Stimulated activated CD4-positive, alpha-beta T cell treated with anti-CD3 and anti-CD28 coated beads, Interleukin-4, amount 100 ng/mL, for 24 hours (primary cell): ENCODE results near the gene CD8B.
A peak's percentile ranks its signal among the peaks of the same experiment; 100 is the strongest.

Experiments used
- DNase-seq: peaks from one replicate; pipeline ENCODE4 v3.0.0-alpha.2; 2020

CD8B gene

DNA sequence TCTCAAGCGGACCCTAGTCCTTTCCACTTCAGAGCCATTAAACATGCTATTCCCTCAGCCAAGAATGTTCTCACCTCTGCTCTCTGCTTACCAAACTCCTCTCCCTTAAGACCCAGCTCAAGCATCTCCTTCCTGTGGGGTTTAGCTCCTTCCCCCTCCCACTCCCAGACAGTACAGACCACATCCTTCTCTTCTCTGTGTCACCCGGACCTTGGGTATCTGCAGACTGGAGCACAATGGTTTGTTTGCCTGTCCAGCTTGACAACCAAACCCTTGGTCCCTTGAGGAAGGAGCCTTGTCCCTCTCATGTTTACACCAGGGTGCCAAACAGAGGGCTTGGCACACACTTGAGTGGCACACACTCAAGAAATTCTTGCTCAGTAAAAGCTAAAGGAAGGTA lies 66.8 kb downstream of the CD8B start:
- DNase-seq, result no peak

DNA sequence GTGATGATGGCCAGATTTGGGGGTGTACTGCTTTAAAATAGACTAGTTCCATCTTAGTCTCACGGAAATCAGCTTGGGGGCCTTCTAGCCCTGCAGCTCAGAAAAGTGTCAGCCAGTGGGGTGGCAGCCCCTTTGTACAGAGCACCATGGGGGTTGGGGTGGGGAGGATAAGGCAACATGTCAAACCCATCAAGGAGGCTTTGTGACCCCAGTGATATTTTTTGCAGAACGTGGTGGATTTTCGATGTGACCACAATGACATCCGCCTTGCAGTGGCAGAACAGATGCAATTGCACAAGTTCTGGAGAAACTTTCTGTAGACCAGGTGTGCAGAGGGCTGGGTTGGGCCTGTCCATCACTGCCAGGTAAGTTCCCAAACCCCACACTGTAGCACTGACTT lies 67.9 kb downstream of the CD8B start:
- no peak for DNase-seq

DNA sequence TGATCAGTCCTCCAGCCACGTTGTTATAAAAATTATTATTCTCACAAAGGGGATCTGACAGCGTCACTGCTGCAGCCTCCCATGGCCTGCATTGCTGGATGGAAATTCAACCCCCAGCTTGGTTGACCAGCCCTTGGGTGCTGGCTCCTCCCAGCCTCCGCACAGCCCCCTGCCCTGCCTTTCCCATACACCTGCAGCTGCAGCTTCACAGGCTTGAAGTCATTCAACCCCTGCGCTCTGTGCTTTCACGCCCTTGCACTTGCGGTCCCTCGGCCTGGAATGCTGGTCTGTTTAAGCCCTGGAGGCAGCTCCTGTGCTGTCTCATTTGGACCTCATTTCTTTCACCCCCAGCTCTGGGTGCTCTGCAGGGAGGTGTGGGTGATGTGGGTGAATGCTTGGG lies 70.1 kb downstream of the CD8B start:
- DNase-seq, result no peak

DNA sequence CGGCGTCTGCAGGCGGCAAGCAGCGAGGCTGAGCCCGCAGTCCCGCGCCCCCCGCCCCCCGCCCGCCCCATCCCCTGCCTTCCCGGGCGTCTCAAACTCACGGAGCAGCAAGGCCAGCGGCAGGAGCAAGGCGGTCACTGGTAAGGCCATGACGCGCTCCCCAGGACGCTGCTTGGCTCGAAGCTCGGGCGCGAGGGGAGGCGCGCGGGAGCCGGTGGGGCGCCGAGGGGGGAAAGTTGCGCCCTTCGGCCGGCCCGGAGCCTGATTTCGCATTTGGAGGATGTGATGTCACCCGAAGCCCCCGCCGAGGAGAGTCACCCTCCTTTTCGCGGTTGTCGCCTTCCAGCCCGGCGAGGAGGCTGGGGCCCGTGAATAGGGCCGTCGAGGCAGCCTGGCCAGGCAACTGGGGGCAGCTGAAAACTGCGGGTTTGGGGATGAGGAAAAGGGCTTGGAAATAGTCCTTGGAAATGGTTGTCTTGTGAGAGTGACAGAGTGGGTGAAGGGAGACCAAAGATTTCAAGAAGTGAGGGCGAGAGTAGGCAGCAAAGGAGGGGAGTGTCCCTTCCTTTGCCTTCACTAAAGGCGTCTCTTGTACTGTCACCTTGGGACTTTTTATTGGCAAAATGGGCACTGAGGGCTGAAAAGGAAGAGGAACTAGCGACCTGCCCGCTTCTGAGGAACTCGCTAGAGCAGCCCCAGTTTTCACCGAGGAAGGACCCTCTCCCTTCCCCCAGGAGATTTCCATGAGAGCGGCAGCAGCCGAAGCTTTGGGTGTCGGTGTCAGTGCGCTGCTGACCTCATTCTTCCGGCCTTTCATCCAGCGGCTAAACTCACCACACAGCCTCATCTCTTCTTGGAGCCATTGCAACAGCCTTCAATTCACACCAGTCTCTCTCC lies 70.8 kb downstream of the CD8B start, which contains the start of gene CD8A:
Gene CD8A (minus strand): TSS at position 238 of the 897 bp plus-strand sequence. CDS start 88 bp downstream, at position 150.
- DNase-seq, result peak; percentile 13

DNA sequence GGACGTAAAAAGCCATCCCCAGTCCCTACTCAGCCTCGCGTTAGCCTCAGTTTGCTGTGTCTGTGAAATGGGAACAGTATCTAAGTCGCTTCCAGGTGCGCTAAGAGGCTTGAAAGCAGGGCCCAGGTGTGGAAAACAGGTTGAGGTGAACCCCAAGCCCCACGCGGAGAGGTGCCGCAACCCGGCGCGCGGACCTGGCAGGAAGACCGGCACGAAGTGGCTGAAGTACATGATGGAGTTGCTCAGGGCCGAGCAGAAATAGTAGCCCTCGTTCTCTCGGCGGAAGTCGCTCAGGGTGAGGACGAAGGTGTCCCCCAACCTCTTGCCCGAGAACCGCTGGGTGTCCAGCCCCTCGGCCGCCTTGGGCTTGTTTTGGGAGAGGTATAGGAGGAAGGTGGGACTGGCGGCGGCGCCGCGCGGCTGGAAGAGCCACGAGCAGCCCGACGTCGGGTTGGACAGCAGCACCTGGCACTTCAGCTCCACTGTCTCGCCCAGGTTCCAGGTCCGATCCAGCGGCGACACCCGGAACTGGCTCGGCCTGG lies 71.5 kb downstream of the CD8B start:
- DNase-seq, result no peak

DNA sequence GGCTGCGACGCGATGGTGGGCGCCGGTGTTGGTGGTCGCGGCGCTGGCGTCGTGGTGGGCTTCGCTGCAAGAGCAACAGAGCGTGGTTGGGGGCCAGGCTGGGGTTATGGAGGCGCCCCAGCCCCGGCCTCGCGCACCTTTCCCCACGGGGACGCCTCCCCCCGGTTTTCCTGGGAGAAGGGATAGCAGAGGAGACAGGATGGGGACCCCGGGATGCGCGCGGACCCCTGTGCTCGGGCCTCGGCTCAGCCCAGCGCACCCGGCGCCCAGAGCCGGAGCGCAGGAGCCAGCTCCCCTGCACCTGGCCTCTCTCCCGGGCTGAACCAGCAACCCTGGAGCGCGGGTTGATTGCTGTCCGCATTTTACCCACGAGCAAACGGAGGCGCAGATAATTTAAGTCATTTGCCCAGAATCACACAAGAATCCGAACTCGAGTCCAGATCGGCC lies 72.0 kb downstream of the CD8B start:
- DNase-seq, result no peak

DNA sequence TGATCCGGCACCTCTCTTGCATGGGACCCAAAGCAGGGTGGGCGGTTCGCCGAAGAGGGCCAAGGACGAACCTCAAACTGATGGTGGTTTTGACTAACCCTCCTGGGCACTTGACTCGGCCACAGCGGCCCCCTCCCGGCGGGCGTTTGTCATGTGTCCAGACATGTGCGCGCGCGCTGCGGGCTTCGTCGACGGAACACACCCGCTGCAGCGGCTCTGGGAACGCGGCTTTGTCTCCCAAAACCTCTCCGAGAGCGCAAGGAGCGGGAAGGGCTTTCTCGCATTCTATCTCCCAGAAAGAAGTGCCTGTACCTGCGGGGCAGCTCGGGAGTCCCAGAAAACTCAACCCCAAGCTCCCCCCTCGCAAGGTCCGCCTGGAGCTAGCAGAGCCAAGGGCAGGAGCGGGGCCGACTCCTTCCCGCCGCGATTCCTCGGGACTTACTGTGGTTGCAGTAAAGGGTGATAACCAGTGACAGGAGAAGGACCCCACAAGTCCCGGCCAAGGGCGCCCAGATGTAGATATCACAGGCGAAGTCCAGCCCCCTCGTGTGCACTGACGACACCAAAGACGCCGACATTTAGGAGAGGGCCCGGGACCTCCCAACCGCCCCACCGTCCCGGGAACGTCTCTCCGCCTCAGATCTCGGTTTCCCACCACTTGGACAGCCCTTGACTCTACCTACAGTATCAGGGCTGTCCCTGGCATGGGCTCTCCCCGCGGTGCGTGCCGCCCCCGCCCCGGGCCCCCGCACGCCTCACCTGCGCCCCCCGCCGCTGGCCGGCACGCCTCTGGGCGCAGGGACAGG lies 72.6 kb downstream of the CD8B start:
- no peak for DNase-seq

DNA sequence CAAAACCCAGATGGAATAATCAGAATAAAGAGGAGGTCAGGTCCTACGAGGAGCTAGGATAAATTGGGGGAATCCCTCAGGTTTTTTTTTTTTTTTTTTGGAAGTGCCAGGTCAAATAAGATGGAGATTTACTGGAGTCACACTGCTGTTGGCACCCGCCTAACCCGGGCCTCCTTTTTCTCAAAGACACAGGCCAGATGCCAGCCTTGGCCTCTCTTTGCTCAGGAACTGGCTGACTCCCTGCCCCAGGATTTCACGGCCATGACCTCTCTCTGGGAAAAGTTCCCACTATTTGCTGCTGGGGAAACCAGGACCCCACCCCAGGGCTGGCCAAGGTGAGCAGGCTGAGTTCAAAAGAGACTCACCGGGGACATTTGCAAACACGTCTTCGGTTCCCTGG lies 73.5 kb downstream of the CD8B start:
- no peak for DNase-seq

DNA sequence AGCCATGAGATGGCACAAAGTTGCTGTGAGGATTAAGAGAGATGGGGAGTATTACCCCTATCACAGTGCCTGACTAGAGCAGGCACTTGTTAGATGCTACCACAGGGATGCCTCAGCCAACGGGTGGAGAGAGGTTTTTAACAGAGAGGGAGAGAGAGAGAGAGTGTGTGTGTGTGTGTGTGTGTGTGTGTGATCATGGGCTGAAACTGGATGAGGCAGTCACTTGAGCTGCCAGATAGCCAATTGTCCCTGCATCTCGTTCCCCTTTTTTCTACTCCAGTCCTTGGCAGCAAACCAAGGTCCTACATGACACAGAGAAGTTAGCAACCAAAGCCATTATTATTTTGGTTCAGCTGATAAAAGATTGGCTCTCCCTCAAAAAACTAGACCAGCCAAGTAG lies 74.0 kb downstream of the CD8B start:
- DNase-seq, result no peak

DNA sequence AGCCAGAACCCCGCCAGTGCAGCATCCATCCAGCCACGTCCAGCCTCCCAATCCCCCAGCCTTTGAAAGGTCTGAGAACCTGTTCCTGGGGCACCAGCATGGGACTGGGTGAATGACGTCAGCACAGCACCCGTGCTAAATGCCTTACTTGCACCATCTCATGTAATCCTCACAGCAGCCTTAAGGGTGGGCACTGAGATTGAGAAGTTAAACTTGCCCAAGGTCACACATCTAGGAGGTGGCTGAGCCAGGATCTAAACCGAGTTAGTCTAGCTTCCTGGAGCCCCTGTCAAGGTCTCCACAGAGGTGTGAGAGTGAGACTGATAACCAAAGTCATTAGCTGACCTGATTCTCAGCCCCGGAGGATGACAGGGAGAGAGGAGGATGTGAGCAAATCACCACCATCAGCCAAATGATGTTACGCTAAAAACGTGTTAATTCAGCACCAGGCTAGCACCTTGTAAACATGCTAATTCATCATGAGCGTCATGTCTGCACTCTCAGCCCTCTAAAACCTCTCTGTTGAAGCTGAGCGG lies 75.6 kb downstream of the CD8B start:
- no peak for DNase-seq

DNA sequence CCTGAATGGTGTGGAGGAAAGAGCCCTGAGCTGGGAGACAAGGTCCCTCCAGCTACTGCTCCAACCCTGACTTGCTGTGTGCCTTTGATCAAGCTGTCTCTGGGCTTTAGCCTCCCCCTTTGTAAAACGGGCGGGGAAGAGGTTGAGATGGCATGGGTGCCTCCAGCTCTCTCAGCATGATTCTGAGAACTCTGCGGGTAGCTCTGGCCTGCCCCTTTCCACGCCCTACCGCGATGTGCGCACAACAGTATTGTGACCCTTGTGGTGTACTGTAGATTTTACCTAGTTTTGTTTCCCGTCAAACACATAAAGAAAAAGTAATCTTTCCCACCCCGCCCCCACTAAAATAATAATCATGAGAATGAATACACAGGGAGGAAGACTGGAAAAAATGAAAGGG lies 76.2 kb downstream of the CD8B start:
- no peak for DNase-seq

DNA sequence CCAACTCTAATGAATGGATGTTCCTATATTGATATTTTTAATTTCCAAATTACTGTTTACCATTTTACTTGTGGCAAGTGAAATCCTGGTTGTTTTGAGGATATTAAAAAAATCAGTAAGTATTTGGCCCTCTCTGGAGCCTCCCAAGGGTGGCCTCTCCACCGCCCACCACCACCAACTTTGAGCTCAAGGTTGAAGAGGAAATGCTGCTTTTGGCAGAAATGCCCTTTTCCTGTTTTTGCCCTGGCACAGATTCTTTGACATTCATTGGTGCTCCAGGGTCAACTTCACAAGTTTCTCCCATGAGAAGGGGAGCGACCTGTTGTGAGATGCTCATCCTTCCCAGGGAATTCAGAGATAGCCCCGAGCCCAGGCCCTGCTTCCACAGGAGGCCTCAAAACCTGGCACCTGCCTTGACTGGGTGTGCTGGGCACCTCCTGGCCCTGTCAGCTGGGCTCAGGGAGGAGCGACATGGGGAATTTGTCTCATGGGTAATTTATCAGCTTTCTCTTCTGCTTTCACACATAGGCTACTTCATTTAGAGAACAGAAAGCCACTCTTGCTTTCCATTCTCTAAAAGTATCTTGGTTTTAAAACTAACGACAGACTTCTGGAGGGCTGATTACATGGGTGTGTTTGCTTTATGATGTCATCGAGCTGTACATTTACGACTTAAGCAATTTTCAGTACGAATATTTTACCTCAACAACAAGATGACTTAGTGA lies 77.9 kb downstream of the CD8B start:
- DNase-seq, result no peak

DNA sequence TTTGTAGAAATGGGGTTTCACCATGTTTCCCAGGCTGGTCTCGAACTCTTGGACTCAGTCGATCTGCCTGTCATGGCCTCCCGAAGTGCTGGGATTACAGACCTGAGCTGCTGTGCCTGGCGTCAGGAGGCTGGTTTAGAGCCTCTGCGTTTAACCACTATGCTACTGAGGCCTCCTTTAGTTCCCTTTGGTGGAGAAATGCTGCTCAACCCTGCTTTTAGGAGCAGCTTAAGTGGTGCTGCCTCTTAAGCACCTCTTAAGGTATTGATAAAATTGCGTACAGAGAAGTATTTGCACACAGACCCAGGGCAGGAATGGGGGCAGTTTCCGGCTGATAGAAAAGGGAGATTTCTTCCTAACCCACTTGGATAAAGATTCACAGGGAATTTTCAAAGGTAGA lies 78.9 kb downstream of the CD8B start:
- no peak for DNase-seq

DNA sequence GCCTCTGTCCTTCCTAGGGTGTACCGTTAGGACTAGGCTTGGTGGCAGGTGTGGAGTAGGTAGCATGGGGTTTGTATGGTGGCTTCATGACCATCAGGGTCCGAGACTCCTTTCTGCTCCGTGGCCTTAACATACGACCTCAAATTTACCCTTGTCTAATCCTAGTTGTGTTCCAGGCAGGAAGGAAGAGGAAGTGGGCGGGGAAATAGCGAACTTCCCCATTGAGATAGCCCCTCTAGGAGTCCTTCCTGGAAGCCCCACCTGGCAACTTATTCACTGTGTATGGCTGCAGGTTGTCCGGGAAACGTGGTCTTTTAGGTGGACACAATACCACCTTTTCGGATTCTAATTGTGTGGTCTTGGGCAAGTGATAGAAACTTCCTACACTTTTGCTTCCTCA lies 80.3 kb downstream of the CD8B start:
- no peak for DNase-seq

DNA sequence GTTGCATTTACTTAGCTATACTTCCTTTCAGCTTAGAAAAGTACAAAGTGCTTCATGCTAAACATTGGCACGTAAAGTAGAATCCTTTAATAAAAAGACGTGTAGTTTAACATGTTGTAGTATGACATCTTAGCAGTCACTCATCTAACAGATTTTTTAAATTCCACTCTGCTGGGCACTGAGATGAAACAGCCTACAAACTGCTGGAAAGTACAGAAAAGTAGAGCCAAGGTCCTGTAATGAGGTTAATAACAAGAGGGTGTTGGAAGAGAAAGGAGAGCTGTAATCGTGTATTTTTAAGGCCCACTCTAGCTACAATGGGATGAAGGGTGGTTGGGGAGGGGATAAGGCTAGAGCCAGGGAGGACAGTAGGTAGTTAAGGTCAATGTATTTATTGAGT lies 81.7 kb downstream of the CD8B start:
- DNase-seq, result no peak

DNA sequence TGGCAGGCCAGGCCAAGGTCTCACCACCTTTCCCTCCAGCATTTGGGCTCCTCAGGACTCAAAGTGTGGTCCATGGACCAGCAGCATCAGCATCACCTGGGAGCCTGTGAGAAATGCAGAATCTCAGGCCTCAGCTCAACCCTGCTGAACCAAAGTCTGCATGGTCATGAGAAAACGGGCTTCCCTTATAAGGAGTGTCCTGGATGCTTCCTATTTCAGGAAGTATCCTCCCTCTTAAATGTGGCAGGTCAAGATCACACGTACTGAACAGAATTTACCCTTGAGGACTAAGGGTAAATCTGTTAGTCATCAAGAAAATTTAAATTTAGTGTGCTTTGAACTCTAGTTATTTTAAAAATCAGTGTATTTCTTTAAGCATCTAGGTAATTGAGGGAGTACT lies 82.7 kb downstream of the CD8B start:
- no peak for DNase-seq

DNA sequence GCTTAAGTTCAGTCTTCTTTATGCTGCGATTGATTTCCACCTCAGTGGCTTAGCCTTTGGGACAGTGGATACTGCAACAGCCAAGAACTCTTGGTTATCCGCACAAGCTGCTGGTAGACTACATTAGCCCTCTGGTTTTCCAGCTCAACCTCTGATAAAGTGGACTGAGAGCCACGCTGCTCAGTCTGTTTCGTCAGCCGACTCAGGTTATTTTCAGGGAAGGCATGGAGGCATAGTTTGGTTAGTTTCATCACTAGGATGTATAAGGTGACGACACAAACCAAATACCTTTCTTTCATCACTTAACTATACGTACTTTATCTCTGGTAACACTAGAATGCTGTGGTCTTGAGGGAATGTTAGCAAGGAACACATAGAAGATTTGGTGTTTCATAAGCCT lies 85.2 kb downstream of the CD8B start:
- DNase-seq, result no peak

DNA sequence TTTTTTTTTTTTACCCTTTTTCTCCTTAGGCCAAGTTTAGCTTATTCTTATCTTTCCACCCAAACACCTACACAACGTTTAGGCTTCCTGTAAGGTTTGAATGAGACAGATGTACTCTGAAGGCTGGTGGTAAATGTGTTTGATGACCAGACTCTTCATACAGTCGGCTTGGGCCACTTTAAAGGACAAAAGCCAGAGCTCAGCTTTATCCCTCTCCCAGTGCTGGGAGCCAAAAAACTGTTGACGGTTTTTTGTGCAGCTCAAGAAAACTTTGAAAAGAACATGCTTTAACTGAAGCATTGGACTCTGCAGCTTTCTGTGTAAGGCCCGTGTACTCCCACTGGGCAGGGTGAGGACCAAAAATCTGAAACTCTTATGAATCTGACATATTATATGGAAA lies 86.3 kb downstream of the CD8B start:
- no peak for DNase-seq

DNA sequence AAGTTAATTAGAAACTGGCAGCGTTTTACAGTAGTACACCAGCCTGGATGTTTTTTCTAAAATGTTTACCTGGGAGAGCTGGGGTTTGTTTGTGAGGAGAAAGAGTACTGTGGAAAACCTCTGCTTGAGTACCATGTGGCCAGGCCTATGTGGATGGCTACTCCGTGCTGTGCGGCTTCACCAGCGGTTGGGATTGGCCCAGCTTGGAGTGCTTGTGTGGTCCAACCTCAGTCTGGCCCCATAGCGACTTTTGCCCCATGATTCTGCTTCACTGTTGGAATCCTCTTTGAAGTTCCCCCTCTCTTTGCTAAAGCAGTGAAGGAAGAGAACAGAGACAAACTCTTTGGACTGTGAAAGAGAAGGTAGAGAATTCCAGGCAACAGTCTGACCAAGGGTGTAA lies 86.8 kb downstream of the CD8B start:
- no peak for DNase-seq

DNA sequence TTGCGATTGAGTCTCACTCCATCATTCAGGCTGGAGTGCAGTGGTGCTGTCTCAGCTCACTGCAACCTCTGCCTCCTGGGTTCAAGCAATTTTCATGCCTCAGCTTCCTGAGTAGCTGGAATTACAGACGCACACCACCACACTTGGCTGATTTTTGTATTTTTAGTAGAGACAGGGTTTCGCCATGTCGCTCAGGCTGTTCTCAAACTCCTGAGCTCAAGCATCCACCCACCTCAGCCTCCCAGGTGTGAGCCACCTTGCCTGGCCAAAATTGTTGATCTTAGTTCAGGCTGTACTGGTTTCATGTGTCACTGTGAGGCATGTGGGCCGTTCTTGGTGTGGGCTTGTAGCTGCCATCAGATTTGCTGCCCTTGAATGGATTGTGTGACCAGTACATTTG lies 89.1 kb downstream of the CD8B start:
- DNase-seq, result no peak

DNA sequence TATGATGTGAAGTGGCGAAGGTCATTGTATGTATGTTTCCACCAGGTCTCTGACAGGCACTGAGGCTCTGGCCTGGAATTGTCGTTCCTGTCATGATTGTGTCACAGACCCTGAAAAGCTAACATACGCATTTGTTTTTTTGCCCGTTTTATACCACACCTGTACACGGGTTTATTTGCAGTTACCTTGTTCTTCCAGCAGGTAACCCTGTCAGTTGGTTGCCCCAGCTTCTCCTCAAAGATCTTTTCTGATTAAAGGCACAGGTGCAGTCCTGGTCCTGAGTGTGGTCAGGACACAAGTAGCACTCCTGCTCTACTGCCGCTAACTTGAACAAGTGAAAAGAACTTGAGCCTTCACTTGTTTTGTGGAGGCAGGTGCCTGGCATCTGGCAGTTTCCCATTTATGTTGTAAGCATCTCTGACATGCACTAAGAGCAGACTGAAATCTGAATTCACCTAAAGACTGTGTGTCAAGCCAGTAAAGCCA lies 90.8 kb downstream of the CD8B start:
- DNase-seq, result no peak

DNA sequence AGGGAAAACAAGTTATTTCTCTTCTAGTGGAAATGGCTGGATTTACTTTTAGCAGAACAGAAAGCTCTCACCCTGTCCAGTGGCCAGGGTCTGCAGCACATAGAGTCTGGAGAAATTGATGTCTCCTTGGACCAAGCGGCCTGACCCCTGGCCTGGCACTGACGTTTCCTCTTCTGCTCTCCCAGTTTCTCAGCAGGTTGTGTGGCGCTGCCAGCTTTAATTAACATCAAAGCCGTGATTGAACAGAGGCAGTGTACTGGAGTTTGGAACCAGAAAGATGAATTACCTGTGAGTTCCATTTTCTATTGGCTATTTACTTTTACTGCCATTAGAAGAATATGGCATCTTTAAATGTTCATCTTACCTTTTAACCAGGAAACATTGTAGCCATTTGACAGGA lies 91.8 kb downstream of the CD8B start:
- no peak for DNase-seq
